ENCODE results near the gene TIMP2. TPM values are rescaled to one million over a fixed set of nuclear protein-coding genes. Genes with fewer than 3 reads are reported as not detected.

TIMP2 gene
- total RNA-seq, 1 donor from 2014 or later: 109 TPM

- H3K4me3 Mint-ChIP-seq: no peak overlapping the region
Observed at GRCh38 chr17:78847052-78847451, 78.1 kb downstream of the TIMP2 start.

DNA sequence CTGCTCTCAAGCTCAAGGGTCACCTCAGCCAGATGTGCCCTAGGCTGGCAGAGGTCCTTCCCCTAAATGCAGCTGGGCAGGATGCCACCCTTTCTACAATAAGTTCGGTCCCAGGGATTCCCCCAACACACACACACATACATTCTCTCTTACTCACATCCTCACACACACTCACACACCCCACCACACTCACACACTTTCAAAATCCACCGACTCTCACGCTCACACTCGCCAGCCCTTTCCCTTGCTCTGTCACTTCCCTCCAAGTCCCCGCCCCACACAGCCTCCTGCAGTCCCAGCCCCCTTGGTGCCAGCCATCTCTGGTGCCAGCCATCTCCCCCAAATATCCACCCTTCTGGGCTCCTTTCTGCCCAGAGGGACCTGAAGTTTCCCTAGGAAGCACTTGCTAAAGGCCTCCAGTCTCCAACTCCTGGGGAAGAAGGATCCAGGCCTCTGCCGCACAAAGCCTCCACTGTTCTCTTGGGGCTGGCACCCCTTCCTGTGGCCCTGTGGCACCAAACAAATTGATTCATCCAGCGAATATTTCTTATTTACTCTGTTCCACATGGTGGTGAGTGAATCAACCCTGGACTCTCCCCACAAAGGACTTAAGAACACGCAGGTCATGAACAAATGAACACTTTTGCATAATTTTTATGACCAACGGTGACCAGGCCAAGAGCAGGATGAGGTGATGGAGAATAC, 80.7 kb downstream of the TIMP2 start:
- DNase-seq (ENCODE audit: low spot score in 2 of 2, unreplicated experiment in 2 of 2): no peak
- H3K27me3 Mint-ChIP-seq (ENCODE audit: low read depth): no peaks in the 10 kb centered on the region
- H3K27ac Mint-ChIP-seq: no peak overlapping the region
- H3K36me3 Mint-ChIP-seq: no peaks in the 10 kb centered on the region
- TF ChIP-seq, protein P1, sequence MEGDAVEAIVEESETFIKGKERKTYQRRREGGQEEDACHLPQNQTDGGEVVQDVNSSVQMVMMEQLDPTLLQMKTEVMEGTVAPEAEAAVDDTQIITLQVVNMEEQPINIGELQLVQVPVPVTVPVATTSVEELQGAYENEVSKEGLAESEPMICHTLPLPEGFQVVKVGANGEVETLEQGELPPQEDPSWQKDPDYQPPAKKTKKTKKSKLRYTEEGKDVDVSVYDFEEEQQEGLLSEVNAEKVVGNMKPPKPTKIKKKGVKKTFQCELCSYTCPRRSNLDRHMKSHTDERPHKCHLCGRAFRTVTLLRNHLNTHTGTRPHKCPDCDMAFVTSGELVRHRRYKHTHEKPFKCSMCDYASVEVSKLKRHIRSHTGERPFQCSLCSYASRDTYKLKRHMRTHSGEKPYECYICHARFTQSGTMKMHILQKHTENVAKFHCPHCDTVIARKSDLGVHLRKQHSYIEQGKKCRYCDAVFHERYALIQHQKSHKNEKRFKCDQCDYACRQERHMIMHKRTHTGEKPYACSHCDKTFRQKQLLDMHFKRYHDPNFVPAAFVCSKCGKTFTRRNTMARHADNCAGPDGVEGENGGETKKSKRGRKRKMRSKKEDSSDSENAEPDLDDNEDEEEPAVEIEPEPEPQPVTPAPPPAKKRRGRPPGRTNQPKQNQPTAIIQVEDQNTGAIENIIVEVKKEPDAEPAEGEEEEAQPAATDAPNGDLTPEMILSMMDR (IDR thresholded peaks at IDR 0.05; ENCODE audit: unreplicated experiment): no peak
- H3K4me1 Mint-ChIP-seq: peaks cover 8% of the 10 kb centered on the region
- H3K9me3 Mint-ChIP-seq: no peaks in the 10 kb centered on the region
- no peak overlapping the region for H3K4me3 Mint-ChIP-seq

More at GRCh38 chr17:78847052-78847451, 78.1 kb downstream of the TIMP2 start:
- DNase-seq (ENCODE audit: low spot score in 2 of 2, unreplicated experiment in 2 of 2): no peak
- Mint-ChIP-seq H3K36me3 (no peaks in the 10 kb centered on the region), H3K27ac (no peak overlapping the region), H3K9me3 (no peaks in the 10 kb centered on the region), H3K4me1 (no peaks in the 10 kb centered on the region), H3K27me3 (ENCODE audit: low read depth) (no peaks in the 10 kb centered on the region)
- TF ChIP-seq, protein P1 (IDR thresholded peaks at IDR 0.05; ENCODE audit: unreplicated experiment): no peak

- Mint-ChIP-seq H3K4me3 (peak overlapping the region; percentile 28), H3K27ac (no peak overlapping the region), H3K27me3 (ENCODE audit: low read depth) (no peaks in the 10 kb centered on the region), H3K36me3 (no peaks in the 10 kb centered on the region), H3K9me3 (no peaks in the 10 kb centered on the region), H3K4me1 (peaks cover 20% of the 10 kb centered on the region)
- TF ChIP-seq, protein P1 (IDR thresholded peaks at IDR 0.05; ENCODE audit: unreplicated experiment): no peak
- no peak for DNase-seq (ENCODE audit: low spot score in 2 of 2, unreplicated experiment in 2 of 2)
Observed at GRCh38 chr17:78842881-78843565, 82.2 kb downstream of the TIMP2 start.

DNA sequence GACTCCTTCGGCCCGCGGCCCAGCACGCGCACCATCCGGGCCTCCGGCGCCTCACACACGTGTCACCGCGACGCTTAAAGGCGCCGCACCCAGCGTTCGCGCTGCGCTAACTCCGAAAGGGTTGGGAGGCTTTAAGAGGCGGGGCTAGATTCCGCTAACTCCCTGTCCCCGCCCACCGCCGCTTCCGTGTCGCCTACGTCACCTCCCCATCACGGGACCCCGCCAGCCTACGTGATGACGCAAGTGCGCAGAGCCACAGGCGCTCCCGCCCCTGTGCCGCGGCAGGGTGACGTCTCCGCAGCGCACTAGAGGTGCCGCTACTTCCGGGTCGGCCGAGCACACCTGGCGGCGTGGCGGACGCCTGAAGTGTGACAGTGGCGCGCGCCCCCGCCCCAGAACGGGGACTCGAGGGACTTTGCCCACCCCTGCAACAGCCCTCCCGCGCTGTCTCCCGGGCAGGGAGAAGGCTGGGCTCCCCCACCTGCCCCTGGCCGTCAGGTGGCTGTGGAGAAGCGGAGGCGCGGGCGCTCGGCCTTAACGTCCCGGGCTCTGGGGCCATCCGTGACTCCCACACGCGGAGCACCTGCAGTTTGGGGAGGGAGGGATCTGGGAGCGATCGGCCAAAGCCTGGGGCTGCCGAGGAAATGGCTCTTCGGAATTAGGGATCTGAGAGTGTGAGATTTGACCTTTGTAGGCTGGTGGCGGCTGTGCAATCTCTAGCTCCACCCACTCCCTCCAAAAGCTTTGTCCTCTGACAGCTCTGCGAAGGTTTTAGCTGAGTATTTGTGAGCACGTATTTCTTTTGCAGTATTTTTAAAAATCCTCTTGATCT, 84.2 kb downstream of the TIMP2 start, which contains the start of gene USP36:
TSS of gene USP36 (minus strand) at position 35 of the 832 bp plus-strand sequence. CDS start 4,451 bp downstream, outside the sequence.
- peak; percentile 99 to 100 for DNase-seq (ENCODE audit: low spot score in 2 of 2, unreplicated experiment in 2 of 2)
- Mint-ChIP-seq H3K36me3 (peaks cover 10% of the 10 kb centered on the region), H3K9me3 (no peaks in the 10 kb centered on the region), H3K27ac (peak within 1 kb of the TSS; percentile 98), H3K27me3 (ENCODE audit: low read depth) (no peaks in the 10 kb centered on the region), H3K4me1 (peaks cover 20% of the 10 kb centered on the region), H3K4me3 (peak within 1 kb of the TSS; percentile 77)
- TF ChIP-seq, protein P1 (IDR thresholded peaks at IDR 0.05; ENCODE audit: unreplicated experiment): no peak

- H3K9me3 Mint-ChIP-seq: no peaks in the 10 kb centered on the region
Observed at GRCh38 chr17:78840530-78840779, 84.7 kb downstream of the TIMP2 start.

More at GRCh38 chr17:78840530-78840779, 84.7 kb downstream of the TIMP2 start:
- Mint-ChIP-seq H3K4me1 (peaks cover 20% of the 10 kb centered on the region), H3K27me3 (ENCODE audit: low read depth) (no peaks in the 10 kb centered on the region), H3K27ac (peak overlapping the region; percentile 98), H3K36me3 (peaks cover 14% of the 10 kb centered on the region), H3K4me3 (peak overlapping the region; percentile 77)
- TF ChIP-seq, protein P1 (IDR thresholded peaks at IDR 0.05; ENCODE audit: unreplicated experiment): no peak
- no peak for DNase-seq (ENCODE audit: low spot score in 2 of 2, unreplicated experiment in 2 of 2)
